KBM-7 (cell line): ENCODE data around the gene LRRC19.
A peak's percentile ranks its signal among the peaks of the same experiment; 100 is the strongest.

ENCODE experiments used
- DNase-seq: peaks from one replicate; pipeline ENCODE4 v3.0.0-alpha.2; 2015
- in situ Hi-C: fragments of 300-500 bp; cut with MboI; formaldehyde crosslinking; loops from 2 replicates; pipeline ENCODE4 v1.14.3; 2020; ENCODE audit warnings: low sequenced_read_pairs, low pct_unique_long_range_greater_than_20kb, mixed read lengths

The LRRC19 gene

GRCh38 chr9:26973989-26974388 lies 31.5 kb downstream of the LRRC19 start:
- in situ Hi-C loops = no loop called here
- DNase-seq = no peak

DNA sequence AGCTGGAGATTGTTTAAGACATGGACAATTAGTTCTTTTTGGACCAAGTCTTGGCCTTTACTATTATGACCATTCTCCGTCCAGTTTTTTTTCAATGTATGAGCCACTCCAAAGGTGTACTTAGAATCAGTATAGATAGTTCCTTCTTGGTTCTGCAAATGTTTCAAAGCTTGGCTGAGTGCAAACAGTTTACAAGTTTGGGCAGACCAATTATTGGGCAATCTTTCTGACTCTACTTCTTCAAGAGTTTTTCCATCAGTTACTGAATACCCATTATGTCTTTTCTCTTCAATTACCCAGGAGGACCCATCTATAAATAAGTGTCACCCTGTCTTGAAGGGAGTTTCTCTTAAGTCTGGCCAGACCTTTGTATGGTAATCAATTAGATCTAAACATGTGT lies 33.8 kb downstream of the LRRC19 start:
- in situ Hi-C loops = no loop called here
- DNase-seq = no peak

GRCh38 chr9:26956860-26957233 lies 48.6 kb downstream of the LRRC19 start:
- in situ Hi-C loops = no loop called here

DNA sequence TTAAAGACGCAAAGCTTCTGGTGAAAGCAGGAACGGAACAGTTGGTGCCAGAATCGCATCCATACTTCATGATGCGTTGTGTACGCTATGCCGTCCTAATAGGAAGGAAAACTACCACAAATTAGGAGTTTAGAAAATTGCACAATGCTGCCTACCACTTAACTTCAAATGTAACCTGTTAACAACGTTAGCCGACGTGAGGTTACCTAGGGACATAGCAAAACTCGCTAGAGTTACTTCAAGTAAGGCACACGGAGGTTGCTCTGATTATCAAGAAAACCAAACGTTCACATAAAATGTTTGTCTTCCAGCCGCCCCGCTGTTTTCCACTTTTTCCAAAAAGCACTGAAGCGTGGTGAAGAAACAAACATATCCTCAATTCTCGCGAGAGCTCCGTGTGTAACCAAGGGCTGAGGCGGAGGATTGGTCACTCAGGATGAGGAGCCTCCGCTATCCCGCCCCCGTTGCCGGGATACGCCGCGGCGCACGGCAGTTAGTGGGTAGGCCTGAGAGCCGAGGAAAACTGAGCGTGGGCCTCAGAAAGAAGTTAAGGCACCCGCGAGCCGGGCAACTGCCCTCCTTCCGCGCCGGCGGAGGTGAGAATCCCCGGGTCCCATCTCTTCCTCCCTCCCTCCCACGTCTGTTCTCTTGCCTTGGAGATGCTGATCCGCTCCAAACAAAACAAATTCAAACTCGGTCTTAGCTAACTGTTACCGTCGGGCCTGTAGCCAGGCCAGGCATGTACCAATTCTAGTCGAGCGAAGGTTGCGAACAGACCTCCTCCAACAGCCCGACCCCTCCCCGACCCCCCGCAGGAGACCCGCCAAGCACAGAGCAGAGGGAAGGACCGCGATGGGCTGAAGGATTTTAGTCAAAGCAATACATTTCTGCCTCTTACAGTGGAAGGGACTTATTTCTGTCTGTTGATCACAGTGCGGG lies 49.3 kb downstream of the LRRC19 start, which contains the start of gene IFT74:
Gene IFT74 (plus strand): TSS at position 492 of the 939 bp plus-strand sequence. CDS start 5,556 bp downstream, outside the sequence.
- DNase-seq = peak; percentile 96
- in situ Hi-C loops = no loop called here

More at GRCh38 chr9:26956860-26957233, 48.6 kb downstream of the LRRC19 start:
- DNase-seq = no peak

DNA sequence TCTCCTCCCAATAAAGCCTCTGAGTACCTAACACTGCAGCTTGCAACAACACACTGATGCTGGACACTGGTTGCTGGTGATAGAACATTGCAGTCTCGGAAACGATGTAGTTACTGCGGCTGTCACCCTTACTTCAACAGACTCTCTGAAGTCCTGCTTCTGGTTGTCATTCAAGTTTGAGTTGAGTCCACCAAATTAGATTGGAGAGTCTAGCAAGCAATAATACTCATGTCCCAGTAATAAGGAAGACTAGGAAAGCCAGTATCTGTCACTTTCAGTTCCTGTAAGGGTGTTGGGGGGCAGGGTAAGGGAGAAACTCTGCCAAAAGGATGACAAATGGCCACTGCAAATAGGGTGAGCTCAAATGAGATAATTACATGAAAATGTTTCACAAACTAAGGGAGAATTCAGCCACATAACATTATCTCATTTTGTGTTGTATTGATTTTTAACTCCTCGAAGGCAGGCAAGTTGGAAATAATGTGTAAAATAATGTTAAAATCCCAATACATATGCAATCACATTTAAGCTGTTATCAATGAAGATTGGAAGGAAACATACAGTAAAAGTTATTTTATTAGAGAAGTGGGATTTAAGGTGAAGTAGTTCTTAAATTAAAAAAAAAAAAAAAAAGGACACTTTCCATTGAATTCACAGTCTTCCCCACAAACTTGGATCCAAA lies 50.1 kb downstream of the LRRC19 start:
- DNase-seq = peak; percentile 70
- in situ Hi-C loops = no loop called here

GRCh38 chr9:26954050-26954508 lies 51.4 kb downstream of the LRRC19 start:
- in situ Hi-C loops = no loop called here
- DNase-seq = peak; percentile 49

GRCh38 chr9:26951794-26952193 lies 53.7 kb downstream of the LRRC19 start:
- in situ Hi-C loops = no loop called here

DNA sequence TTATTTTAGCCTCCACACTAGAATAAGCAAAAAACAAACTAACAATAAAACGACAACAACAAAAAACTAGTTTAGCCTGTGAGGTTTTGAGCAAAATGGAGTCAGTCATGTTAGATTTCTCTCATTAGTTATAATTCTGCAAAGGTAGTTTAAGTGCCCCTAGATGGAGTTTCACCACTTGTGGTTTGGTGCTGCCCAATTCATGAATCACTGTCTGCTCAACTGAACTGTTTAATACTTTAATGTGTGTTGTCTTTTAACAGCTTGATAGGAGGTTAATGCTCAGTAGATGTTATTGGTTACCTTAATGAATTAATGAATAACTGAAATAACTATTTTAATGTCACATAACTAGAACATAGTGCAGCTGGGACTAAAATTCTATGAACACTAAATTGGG lies 55.0 kb downstream of the LRRC19 start:
- in situ Hi-C loops = no loop called here
- no peak for DNase-seq

More at GRCh38 chr9:26951794-26952193, 53.7 kb downstream of the LRRC19 start:
- no peak for DNase-seq

DNA sequence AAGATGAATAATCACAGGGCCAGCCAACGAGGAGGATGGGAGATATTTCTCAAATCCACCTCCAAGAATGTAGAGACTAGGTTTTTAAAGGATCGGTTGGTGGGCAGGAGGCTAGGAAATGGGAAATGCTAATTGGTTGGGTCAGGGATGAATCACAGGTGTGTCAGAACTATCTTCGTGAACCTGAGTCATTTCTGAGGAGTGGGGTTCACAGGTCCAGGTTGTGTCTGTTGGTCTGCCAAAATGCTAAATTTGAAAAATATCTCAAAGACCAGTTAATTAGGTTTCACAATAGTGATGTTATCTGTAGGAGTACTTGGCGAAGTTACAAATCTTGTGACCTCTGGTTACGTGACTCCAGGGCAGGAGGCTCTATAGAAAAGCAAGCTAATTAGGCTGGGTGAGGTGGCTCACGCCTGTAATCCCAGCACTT lies 55.8 kb downstream of the LRRC19 start:
- no peak for DNase-seq
- in situ Hi-C loops = no loop called here

- DNase-seq = no peak
These were observed 57.7 kb downstream of the LRRC19 start for GRCh38 chr9:26947736-26948135.

GRCh38 chr9:26946753-26947727 lies 58.4 kb downstream of the LRRC19 start, which contains the start of gene PLAA:
TSS of gene PLAA (minus strand) at chr9:26947242. CDS start at chr9:26947045, 197 bp downstream.
- in situ Hi-C loops = no loop called here
- peak; percentile 94 for DNase-seq

More at GRCh38 chr9:26947736-26948135, 57.7 kb downstream of the LRRC19 start:
- in situ Hi-C loops = no loop called here

DNA sequence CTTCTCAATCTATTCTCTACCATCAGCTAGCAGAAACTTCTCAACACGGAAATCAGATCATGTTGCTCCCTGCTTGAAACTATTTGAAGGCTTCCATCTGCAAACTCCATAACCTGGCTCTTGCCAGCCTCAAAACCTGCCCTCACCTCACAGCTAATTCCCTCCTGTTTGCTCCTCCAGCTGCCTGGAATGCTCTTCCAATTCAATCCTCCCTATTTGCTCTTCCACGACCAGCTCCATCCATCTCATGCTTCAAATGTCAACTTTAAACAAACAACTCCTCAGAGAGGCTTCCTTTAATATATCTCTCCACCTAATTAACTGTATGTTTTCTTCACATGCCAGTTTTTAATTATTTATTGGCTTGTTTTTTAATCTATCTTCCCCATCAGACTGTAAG lies 59.9 kb downstream of the LRRC19 start:
- DNase-seq = no peak

More for the DNA sequence above, 59.9 kb downstream of the LRRC19 start:
- in situ Hi-C loops = no loop called here
